ENCODE results near the gene IQGAP2.

The IQGAP2 gene

GRCh38 chr5:76479973-76480667 lies 77.0 kb downstream of the IQGAP2 start:
- no peaks in the 10 kb centered on the region for H3K36me3 ChIP-seq (ENCODE audit: control insufficient read depth, insufficient read depth, low read length)
- no peak overlapping the region for H3K4me3 ChIP-seq (ENCODE audit: insufficient read depth, low read depth, low read length, poor library complexity, severe bottlenecking)
- H3K4me1 ChIP-seq (ENCODE audit: control insufficient read depth, insufficient read depth, low read length, poor library complexity, severe bottlenecking), result peaks cover 4% of the 10 kb centered on the region
- no peak for DNase-seq
- no peak overlapping the region for H3K27ac ChIP-seq (ENCODE audit: insufficient read depth, low read length, poor library complexity, severe bottlenecking)
- H3K27me3 ChIP-seq (replicated peaks; ENCODE audit: control insufficient read depth, insufficient read depth, low read length, poor library complexity, severe bottlenecking), result no peaks in the 10 kb centered on the region
- H3K9me3 ChIP-seq (ENCODE audit: control insufficient read depth, low read length), result no peaks in the 10 kb centered on the region

GRCh38 chr5:76482984-76483383 lies 79.9 kb downstream of the IQGAP2 start:
- DNase-seq, result no peak
- Histone ChIP-seq H3K27me3 (replicated peaks; ENCODE audit: control insufficient read depth, insufficient read depth, low read length, poor library complexity, severe bottlenecking) (no peaks in the 10 kb centered on the region), H3K36me3 (ENCODE audit: control insufficient read depth, insufficient read depth, low read length) (no peaks in the 10 kb centered on the region), H3K4me3 (ENCODE audit: insufficient read depth, low read depth, low read length, poor library complexity, severe bottlenecking) (no peak overlapping the region), H3K4me1 (ENCODE audit: control insufficient read depth, insufficient read depth, low read length, poor library complexity, severe bottlenecking) (peaks cover 8% of the 10 kb centered on the region), H3K9me3 (ENCODE audit: control insufficient read depth, low read length) (no peaks in the 10 kb centered on the region), H3K27ac (ENCODE audit: insufficient read depth, low read length, poor library complexity, severe bottlenecking) (no peak overlapping the region)

- H3K9me3 ChIP-seq (ENCODE audit: control insufficient read depth, low read length), result no peaks in the 10 kb centered on the region
- H3K4me3 ChIP-seq (ENCODE audit: insufficient read depth, low read depth, low read length, poor library complexity, severe bottlenecking), result no peak overlapping the region
- H3K36me3 ChIP-seq (ENCODE audit: control insufficient read depth, insufficient read depth, low read length), result no peaks in the 10 kb centered on the region
- DNase-seq, result no peak
- H3K4me1 ChIP-seq (ENCODE audit: control insufficient read depth, insufficient read depth, low read length, poor library complexity, severe bottlenecking), result peaks cover 8% of the 10 kb centered on the region
- no peak overlapping the region for H3K27ac ChIP-seq (ENCODE audit: insufficient read depth, low read length, poor library complexity, severe bottlenecking)
- no peaks in the 10 kb centered on the region for H3K27me3 ChIP-seq (replicated peaks; ENCODE audit: control insufficient read depth, insufficient read depth, low read length, poor library complexity, severe bottlenecking)
Measured at GRCh38 chr5:76483433-76483832, 80.3 kb downstream of the IQGAP2 start.

- Histone ChIP-seq H3K9me3 (ENCODE audit: control insufficient read depth, low read length) (no peaks in the 10 kb centered on the region), H3K4me3 (ENCODE audit: insufficient read depth, low read depth, low read length, poor library complexity, severe bottlenecking) (no peak overlapping the region), H3K27ac (ENCODE audit: insufficient read depth, low read length, poor library complexity, severe bottlenecking) (no peak overlapping the region), H3K4me1 (ENCODE audit: control insufficient read depth, insufficient read depth, low read length, poor library complexity, severe bottlenecking) (peaks cover 8% of the 10 kb centered on the region), H3K27me3 (replicated peaks; ENCODE audit: control insufficient read depth, insufficient read depth, low read length, poor library complexity, severe bottlenecking) (no peaks in the 10 kb centered on the region), H3K36me3 (ENCODE audit: control insufficient read depth, insufficient read depth, low read length) (no peaks in the 10 kb centered on the region)
- DNase-seq, result no peak
Measured at GRCh38 chr5:76483881-76484280, 80.8 kb downstream of the IQGAP2 start.

GRCh38 chr5:76485511-76485910 lies 82.4 kb downstream of the IQGAP2 start:
- Histone ChIP-seq H3K36me3 (ENCODE audit: control insufficient read depth, insufficient read depth, low read length) (no peaks in the 10 kb centered on the region), H3K4me1 (ENCODE audit: control insufficient read depth, insufficient read depth, low read length, poor library complexity, severe bottlenecking) (peaks cover 13% of the 10 kb centered on the region), H3K27ac (ENCODE audit: insufficient read depth, low read length, poor library complexity, severe bottlenecking) (no peak overlapping the region), H3K27me3 (replicated peaks; ENCODE audit: control insufficient read depth, insufficient read depth, low read length, poor library complexity, severe bottlenecking) (no peaks in the 10 kb centered on the region), H3K9me3 (ENCODE audit: control insufficient read depth, low read length) (no peaks in the 10 kb centered on the region), H3K4me3 (ENCODE audit: insufficient read depth, low read depth, low read length, poor library complexity, severe bottlenecking) (no peak overlapping the region)
- no peak for DNase-seq

GRCh38 chr5:76487386-76487785 lies 84.3 kb downstream of the IQGAP2 start:
- peaks cover 13% of the 10 kb centered on the region for H3K4me1 ChIP-seq (ENCODE audit: control insufficient read depth, insufficient read depth, low read length, poor library complexity, severe bottlenecking)
- no peaks in the 10 kb centered on the region for H3K27me3 ChIP-seq (replicated peaks; ENCODE audit: control insufficient read depth, insufficient read depth, low read length, poor library complexity, severe bottlenecking)
- no peak overlapping the region for H3K4me3 ChIP-seq (ENCODE audit: insufficient read depth, low read depth, low read length, poor library complexity, severe bottlenecking)
- no peak overlapping the region for H3K27ac ChIP-seq (ENCODE audit: insufficient read depth, low read length, poor library complexity, severe bottlenecking)
- H3K9me3 ChIP-seq (ENCODE audit: control insufficient read depth, low read length), result no peaks in the 10 kb centered on the region
- no peaks in the 10 kb centered on the region for H3K36me3 ChIP-seq (ENCODE audit: control insufficient read depth, insufficient read depth, low read length)
- DNase-seq, result no peak

GRCh38 chr5:76487821-76488220 lies 84.7 kb downstream of the IQGAP2 start:
- no peaks in the 10 kb centered on the region for H3K27me3 ChIP-seq (replicated peaks; ENCODE audit: control insufficient read depth, insufficient read depth, low read length, poor library complexity, severe bottlenecking)
- no peaks in the 10 kb centered on the region for H3K36me3 ChIP-seq (ENCODE audit: control insufficient read depth, insufficient read depth, low read length)
- H3K9me3 ChIP-seq (ENCODE audit: control insufficient read depth, low read length), result no peaks in the 10 kb centered on the region
- H3K27ac ChIP-seq (ENCODE audit: insufficient read depth, low read length, poor library complexity, severe bottlenecking), result no peak overlapping the region
- no peak overlapping the region for H3K4me3 ChIP-seq (ENCODE audit: insufficient read depth, low read depth, low read length, poor library complexity, severe bottlenecking)
- DNase-seq, result no peak
- peaks cover 13% of the 10 kb centered on the region for H3K4me1 ChIP-seq (ENCODE audit: control insufficient read depth, insufficient read depth, low read length, poor library complexity, severe bottlenecking)

- peaks cover 10% of the 10 kb centered on the region for H3K4me1 ChIP-seq (ENCODE audit: control insufficient read depth, insufficient read depth, low read length, poor library complexity, severe bottlenecking)
- H3K27me3 ChIP-seq (replicated peaks; ENCODE audit: control insufficient read depth, insufficient read depth, low read length, poor library complexity, severe bottlenecking), result no peaks in the 10 kb centered on the region
- H3K9me3 ChIP-seq (ENCODE audit: control insufficient read depth, low read length), result no peaks in the 10 kb centered on the region
- no peak for DNase-seq
- no peak overlapping the region for H3K27ac ChIP-seq (ENCODE audit: insufficient read depth, low read length, poor library complexity, severe bottlenecking)
- H3K4me3 ChIP-seq (ENCODE audit: insufficient read depth, low read depth, low read length, poor library complexity, severe bottlenecking), result no peak overlapping the region
- H3K36me3 ChIP-seq (ENCODE audit: control insufficient read depth, insufficient read depth, low read length), result no peaks in the 10 kb centered on the region
Measured at GRCh38 chr5:76488969-76489368, 85.9 kb downstream of the IQGAP2 start.

GRCh38 chr5:76489877-76490688 lies 87.0 kb downstream of the IQGAP2 start:
- Histone ChIP-seq H3K9me3 (ENCODE audit: control insufficient read depth, low read length) (no peaks in the 10 kb centered on the region), H3K27ac (ENCODE audit: insufficient read depth, low read length, poor library complexity, severe bottlenecking) (no peak overlapping the region), H3K27me3 (replicated peaks; ENCODE audit: control insufficient read depth, insufficient read depth, low read length, poor library complexity, severe bottlenecking) (no peaks in the 10 kb centered on the region), H3K36me3 (ENCODE audit: control insufficient read depth, insufficient read depth, low read length) (no peaks in the 10 kb centered on the region), H3K4me3 (ENCODE audit: insufficient read depth, low read depth, low read length, poor library complexity, severe bottlenecking) (no peak overlapping the region), H3K4me1 (ENCODE audit: control insufficient read depth, insufficient read depth, low read length, poor library complexity, severe bottlenecking) (peaks cover 10% of the 10 kb centered on the region)
- no peak for DNase-seq

- Histone ChIP-seq H3K4me1 (ENCODE audit: control insufficient read depth, insufficient read depth, low read length, poor library complexity, severe bottlenecking) (peaks cover 5% of the 10 kb centered on the region), H3K36me3 (ENCODE audit: control insufficient read depth, insufficient read depth, low read length) (no peaks in the 10 kb centered on the region), H3K4me3 (ENCODE audit: insufficient read depth, low read depth, low read length, poor library complexity, severe bottlenecking) (no peak overlapping the region), H3K27ac (ENCODE audit: insufficient read depth, low read length, poor library complexity, severe bottlenecking) (no peak overlapping the region), H3K27me3 (replicated peaks; ENCODE audit: control insufficient read depth, insufficient read depth, low read length, poor library complexity, severe bottlenecking) (no peaks in the 10 kb centered on the region), H3K9me3 (ENCODE audit: control insufficient read depth, low read length) (no peaks in the 10 kb centered on the region)
- DNase-seq, result no peak
Measured at GRCh38 chr5:76490960-76491359, 87.9 kb downstream of the IQGAP2 start.

All from effector memory CD4-positive, alpha-beta T cell (primary cell).